Spleen (tissue), 11 donors: Measurements from ENCODE around the gene LCN2. TPM values are rescaled to one million over a fixed set of nuclear protein-coding genes. Genes with fewer than 3 reads are reported as not detected.
"Not testable (repeated sequence)": the region's sequence is repeated elsewhere in the genome, so short reads cannot be mapped to it uniquely, and the experiment has no call there.

Source experiments
- DNase-seq: peaks from one replicate; pipeline ENCODE4 v3.0.0-alpha.2; 2020
- H3K27ac ChIP-seq, 8 donors: fragments of 200-600 bp; sonication (generic) in 7 of 8; 1 replicate in 4 of 8; 2 replicates in 4 of 8; pipeline versions ENCODE4 v1.5.0 to v1.8.0; 2016 to 2021; ENCODE audit warnings: inconsistent platforms in 4 of 8, mild to moderate bottlenecking in 4 of 8, moderate library complexity in 1 of 8
- H3K27me3 ChIP-seq, 7 donors: fragments of 200-600 bp; sonication (generic) in 6 of 7; replicated peaks in 1 of 7; 1 replicate in 4 of 7; 2 replicates in 3 of 7; pipeline versions ENCODE4 v1.5.0 to v1.8.0; 2016 to 2021; ENCODE audit warnings: inconsistent platforms in 3 of 7, mild to moderate bottlenecking in 1 of 7
- H3K36me3 ChIP-seq, 6 donors: fragments of 200-600 bp; sonication (generic) in 5 of 6; 1 replicate in 4 of 6; 2 replicates in 2 of 6; pipeline versions ENCODE4 v1.5.0 to v1.8.0; 2016 to 2021; ENCODE audit warnings: inconsistent platforms in 2 of 6
- H3K4me1 ChIP-seq, 6 donors: fragments of 200-600 bp; sonication (generic) in 5 of 6; 1 replicate in 3 of 6; 2 replicates in 3 of 6; pipeline versions ENCODE4 v1.5.0 to v1.8.0; 2016 to 2021; ENCODE audit warnings: inconsistent platforms in 3 of 6
- H3K4me3 ChIP-seq, 8 donors: fragments of 200-600 bp; sonication (generic) in 7 of 8; 1 replicate in 4 of 8; 2 replicates in 4 of 8; pipeline versions ENCODE4 v1.5.0 to v1.8.0; 2016 to 2021; ENCODE audit warnings: inconsistent platforms in 4 of 8, mild to moderate bottlenecking in 4 of 8, moderate library complexity in 2 of 8
- H3K9me3 ChIP-seq, 8 donors: fragments of 200-600 bp; sonication (generic) in 7 of 8; 1 replicate in 4 of 8; 2 replicates in 4 of 8; pipeline versions ENCODE4 v1.5.0 to v1.8.0; 2016 to 2021; ENCODE audit warnings: inconsistent platforms in 4 of 8
- POLR2A ChIP-seq, 3 donors: fragments of 450-650 bp; IDR thresholded peaks; one replicate each; pipeline ENCODE4 v1.5.1; 2017; ENCODE audit warnings: antibody characterized with exemption in 3 of 3, mild to moderate bottlenecking in 1 of 3
- POLR2AphosphoS5 ChIP-seq, 3 donors: sonication (generic); formaldehyde crosslinking; IDR thresholded peaks; one replicate each; pipeline ENCODE4 v1.5.1; 2017; ENCODE audit warnings: antibody characterized with exemption in 3 of 3
- WGBS, 5 donors: extraction: QIAGEN DNeasy Blood & Tissue Kit in 3 of 5; methylation state at CpG; one replicate each; pipeline versions ENCODE4 v1.1.5 to v1.1.7; 2013 to 2018; 5-methylcytosine and 5-hydroxymethylcytosine counted together
- intact Hi-C: fragments of 100-400 bp; cut with DNase I; formaldehyde crosslinking; loops from one replicate; pipeline ENCODE4 v1.15.0; 2023; ENCODE audit warnings: low total_unique reads
- polyA plus RNA-seq, 3 donors: library from polyadenylated mRNA; stranded (reverse); fragments of 200-250 nt; gene quantifications; one replicate each; pipeline ENCODE4 v1.2.1, GENCODE V29; 2013
- total RNA-seq, 7 donors: library from RNA; depleted of rRNA in 3 of 7; stranded (reverse); fragments of >200 nt in 3 of 7; fragmentation: NEBNext Ultra II Directional in 4 of 7; extraction: Animal tissue kit (Norgen Biotek cat#: 25700) in 4 of 7; gene quantifications; one replicate each; pipeline versions ENCODE4 v1.1.0 to v1.2.1, GENCODE V29; 2016 to 2021
- TF ChIP-seq, protein P1 (sequence below), 11 experiments: fragments of 200-600 bp in 7 of 11; fragments of 450-650 bp in 4 of 11; sonication (generic) in 4 of 11; IDR thresholded peaks in 8 of 11; conservative IDR thresholded peaks in 3 of 11; 1 replicate in 7 of 11; 2 replicates in 4 of 11; pipeline versions ENCODE4 v1.4.0 to v1.8.0; 2016 to 2021; ENCODE audit warnings: antibody characterized with exemption in 11 of 11, inconsistent platforms in 4 of 11, mild to moderate bottlenecking in 1 of 11
- donor health status: healthy with polysubstance abuse.
- donor health status: DM: no; HTN: no; CAD: no; lungs with moderate emphysema.
- donor health status: DM: no; HTN: no; CAD: no.
- donor health status: Bipolar disorder and iron deficiency.
- donor health status: healthy.
- donor health status: DM: no; HTN: no; CAD: no.
- donor health status: DM: yes; HTN: yes; CAD: no.

The LCN2 gene
- total and polyA plus RNA-seq, 10 donors: 7.7 to 218 (median 15.4) TPM

DNA sequence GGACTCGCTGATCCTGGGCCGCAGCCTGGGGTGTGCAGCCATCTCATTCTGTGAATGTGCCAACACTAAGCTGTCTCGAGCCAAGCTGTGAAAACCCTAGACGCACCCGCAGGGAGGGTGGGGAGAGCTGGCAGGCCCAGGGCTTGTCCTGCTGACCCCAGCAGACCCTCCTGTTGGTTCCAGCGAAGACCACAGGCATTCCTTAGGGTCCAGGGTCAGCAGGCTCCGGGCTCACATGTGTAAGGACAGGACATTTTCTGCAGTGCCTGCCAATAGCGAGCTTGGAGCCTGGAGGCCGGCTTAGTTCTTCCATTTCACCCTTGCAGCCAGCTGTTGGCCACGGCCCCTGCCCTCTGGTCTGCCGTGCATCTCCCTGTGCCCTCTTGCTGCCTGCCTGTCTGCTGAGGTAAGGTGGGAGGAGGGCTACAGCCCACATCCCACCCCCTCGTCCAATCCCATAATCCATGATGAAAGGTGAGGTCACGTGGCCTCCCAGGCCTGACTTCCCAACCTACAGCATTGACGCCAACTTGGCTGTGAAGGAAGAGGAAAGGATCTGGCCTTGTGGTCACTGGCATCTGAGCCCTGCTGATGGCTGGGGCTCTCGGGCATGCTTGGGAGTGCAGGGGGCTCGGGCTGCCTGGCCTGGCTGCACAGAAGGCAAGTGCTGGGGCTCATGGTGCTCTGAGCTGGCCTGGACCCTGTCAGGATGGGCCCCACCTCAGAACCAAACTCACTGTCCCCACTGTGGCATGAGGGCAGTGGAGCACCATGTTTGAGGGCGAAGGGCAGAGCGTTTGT, 41.6 kb upstream of the LCN2 start:
- DNase-seq: peak; percentile 51
- peak overlapping the region in 1 of 8 donors; percentile 25 for H3K27ac ChIP-seq
- no peaks in the 10 kb centered on the region for H3K27me3 ChIP-seq
- TF ChIP-seq POLR2AphosphoS5 (IDR thresholded peaks at IDR 0.05): peak; percentile 28 to 66 (median 56)
- TF ChIP-seq, protein P1, sequence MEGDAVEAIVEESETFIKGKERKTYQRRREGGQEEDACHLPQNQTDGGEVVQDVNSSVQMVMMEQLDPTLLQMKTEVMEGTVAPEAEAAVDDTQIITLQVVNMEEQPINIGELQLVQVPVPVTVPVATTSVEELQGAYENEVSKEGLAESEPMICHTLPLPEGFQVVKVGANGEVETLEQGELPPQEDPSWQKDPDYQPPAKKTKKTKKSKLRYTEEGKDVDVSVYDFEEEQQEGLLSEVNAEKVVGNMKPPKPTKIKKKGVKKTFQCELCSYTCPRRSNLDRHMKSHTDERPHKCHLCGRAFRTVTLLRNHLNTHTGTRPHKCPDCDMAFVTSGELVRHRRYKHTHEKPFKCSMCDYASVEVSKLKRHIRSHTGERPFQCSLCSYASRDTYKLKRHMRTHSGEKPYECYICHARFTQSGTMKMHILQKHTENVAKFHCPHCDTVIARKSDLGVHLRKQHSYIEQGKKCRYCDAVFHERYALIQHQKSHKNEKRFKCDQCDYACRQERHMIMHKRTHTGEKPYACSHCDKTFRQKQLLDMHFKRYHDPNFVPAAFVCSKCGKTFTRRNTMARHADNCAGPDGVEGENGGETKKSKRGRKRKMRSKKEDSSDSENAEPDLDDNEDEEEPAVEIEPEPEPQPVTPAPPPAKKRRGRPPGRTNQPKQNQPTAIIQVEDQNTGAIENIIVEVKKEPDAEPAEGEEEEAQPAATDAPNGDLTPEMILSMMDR (IDR thresholded peaks at IDR 0.05 in 8 of 11, conservative IDR thresholded peaks at IDR 0.05 in 3 of 11): no peak
- H3K36me3 ChIP-seq: peaks cover 9 to 74% (median 63%) of the 10 kb centered on the region in 6 donors
- H3K4me3 ChIP-seq: no peak overlapping the region
- H3K9me3 ChIP-seq: no peaks in the 10 kb centered on the region
- peaks cover 3 to 46% (median 23%) of the 10 kb centered on the region in 6 donors for H3K4me1 ChIP-seq
- 82 to 90% (median 85%) methylated on average over 12 to 18 of the region's 18 CpGs for WGBS, 5 donors
- intact Hi-C loops: no loop called here

DNA sequence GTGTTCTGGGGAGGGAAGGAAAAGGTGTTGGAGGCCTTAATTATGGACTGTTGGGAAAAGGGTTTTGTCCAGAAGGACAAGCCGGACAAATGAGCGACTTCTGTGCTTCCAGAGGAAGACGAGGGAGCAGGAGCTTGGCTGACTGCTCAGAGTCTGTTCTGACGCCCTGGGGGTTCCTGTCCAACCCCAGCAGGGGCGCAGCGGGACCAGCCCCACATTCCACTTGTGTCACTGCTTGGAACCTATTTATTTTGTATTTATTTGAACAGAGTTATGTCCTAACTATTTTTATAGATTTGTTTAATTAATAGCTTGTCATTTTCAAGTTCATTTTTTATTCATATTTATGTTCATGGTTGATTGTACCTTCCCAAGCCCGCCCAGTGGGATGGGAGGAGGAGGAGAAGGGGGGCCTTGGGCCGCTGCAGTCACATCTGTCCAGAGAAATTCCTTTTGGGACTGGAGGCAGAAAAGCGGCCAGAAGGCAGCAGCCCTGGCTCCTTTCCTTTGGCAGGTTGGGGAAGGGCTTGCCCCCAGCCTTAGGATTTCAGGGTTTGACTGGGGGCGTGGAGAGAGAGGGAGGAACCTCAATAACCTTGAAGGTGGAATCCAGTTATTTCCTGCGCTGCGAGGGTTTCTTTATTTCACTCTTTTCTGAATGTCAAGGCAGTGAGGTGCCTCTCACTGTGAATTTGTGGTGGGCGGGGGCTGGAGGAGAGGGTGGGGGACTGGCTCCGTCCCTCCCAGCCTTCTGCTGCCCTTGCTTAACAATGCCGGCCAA, 40.8 kb upstream of the LCN2 start:
- peak; percentile 57 for DNase-seq
- Histone ChIP-seq H3K4me1 (peaks cover 0 to 38% (median 15%) of the 10 kb centered on the region in 6 donors), H3K36me3 (peaks cover 9 to 74% (median 56%) of the 10 kb centered on the region in 6 donors), H3K27me3 (no peaks in the 10 kb centered on the region), H3K9me3 (no peaks in the 10 kb centered on the region), H3K4me3 (no peak overlapping the region), H3K27ac (peak overlapping the region in 1 of 8 donors; percentile 25)
- WGBS, 5 donors: 84 to 91% (median 87%) methylated on average over 15 of the region's 15 CpGs
- intact Hi-C loops: no loop called here
- TF ChIP-seq, protein P1 (IDR thresholded peaks at IDR 0.05 in 8 of 11, conservative IDR thresholded peaks at IDR 0.05 in 3 of 11): no peak
- TF ChIP-seq POLR2AphosphoS5 (IDR thresholded peaks at IDR 0.05) (no peak), POLR2A (IDR thresholded peaks at IDR 0.05) (no peak)

DNA sequence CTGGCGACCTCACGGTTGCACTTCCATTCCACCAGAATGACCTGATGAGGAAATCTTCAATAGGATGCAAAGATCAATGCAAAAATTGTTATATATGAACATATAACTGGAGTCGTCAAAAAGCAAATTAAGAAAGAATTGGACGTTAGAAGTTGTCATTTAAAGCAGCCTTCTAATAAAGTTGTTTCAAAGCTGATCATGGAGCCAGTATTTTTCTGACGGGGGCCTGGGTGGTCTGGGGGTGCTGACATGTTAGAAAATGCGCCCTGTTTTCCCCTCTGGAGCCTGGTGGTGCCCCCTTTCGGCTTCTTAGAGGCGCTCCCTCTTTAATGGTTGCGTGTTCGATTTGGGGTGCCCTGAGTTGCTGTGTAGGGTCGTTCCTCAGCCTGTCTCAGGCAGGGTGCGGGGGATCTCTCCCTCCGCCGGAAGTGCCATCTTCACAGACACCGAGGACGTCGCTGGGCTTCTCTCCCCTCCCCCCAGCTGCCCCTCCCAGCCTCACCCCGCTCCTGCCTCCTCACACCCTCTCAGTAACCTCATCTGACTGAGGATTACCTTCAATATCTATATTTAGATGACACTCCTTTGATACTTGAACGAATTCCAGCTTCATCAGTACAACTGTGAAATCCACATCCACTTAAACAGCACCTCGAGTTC, 40.1 kb upstream of the LCN2 start:
- no peak overlapping the region for H3K27ac ChIP-seq

DNA sequence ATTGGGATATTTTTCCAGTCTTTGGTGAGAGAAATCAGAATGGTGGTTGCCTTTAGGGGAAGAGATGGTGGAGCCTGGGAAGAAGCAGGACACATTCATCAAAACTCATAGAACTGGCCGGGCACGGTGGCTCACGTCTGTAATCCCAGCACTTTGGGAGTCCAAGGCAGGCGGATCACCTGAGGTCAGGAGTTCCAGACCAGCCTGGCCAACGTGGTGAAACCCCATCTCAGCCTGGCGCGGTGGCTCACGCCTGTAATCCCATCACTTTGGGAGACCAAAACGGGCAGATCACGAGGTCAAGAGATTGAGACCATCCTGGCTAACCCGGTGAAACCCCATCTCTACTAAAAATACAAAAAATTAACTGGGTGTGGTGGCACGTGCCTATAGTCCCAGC, 37.5 kb upstream of the LCN2 start:
- Histone ChIP-seq H3K36me3 (peaks cover 4 to 60% (median 31%) of the 10 kb centered on the region in 6 donors), H3K4me1 (peaks cover 0 to 38% (median 24%) of the 10 kb centered on the region in 6 donors)
- H3K27me3 ChIP-seq, H3K9me3 ChIP-seq, intact Hi-C loops, H3K27ac ChIP-seq, H3K4me3 ChIP-seq: not testable (repeated sequence)
- peak in 1 of 3 donors; percentile 16 for TF ChIP-seq POLR2AphosphoS5 (IDR thresholded peaks at IDR 0.05)
- WGBS, 5 donors: 83 to 91% (median 87%) methylated on average over 11 to 12 of the region's 12 CpGs
- DNase-seq: peak; percentile 52

More for the DNA sequence above, 40.1 kb upstream of the LCN2 start:
- whole genome bisulfite sequencing, 5 donors: 69 to 83% (median 76%) methylated on average over 20 of the region's 20 CpGs
- H3K4me1 ChIP-seq: peaks cover 0 to 31% (median 8%) of the 10 kb centered on the region in 6 donors
- TF ChIP-seq POLR2AphosphoS5 (IDR thresholded peaks at IDR 0.05) (peak in 2 of 3 donors; percentile 5 to 42), POLR2A (IDR thresholded peaks at IDR 0.05) (no peak)
- H3K36me3 ChIP-seq: peaks cover 9 to 74% (median 52%) of the 10 kb centered on the region in 6 donors
- DNase-seq: no peak
- H3K4me3 ChIP-seq: no peak overlapping the region
- no peaks in the 10 kb centered on the region for H3K9me3 ChIP-seq
- no peaks in the 10 kb centered on the region for H3K27me3 ChIP-seq
- intact Hi-C loops: no loop called here
